LNCAP (cell line): ENCODE results near the gene IER5L.

Experiments used
- CTCF ChIP-seq: fragments of 450-650 bp; IDR thresholded peaks from 2 replicates; pipeline ENCODE4 v1.5.1; 2017; ENCODE audit warnings: mild to moderate bottlenecking

IER5L gene

GRCh38 chr9:129177791-129178567 lies at the start of gene IER5L:
TSS of gene IER5L (minus strand) at chr9:129178261. CDS start at chr9:129178052, 209 bp downstream.
- 0 out of 2 replicates have a peak, but pooled peaks have one; percentile 15 for TF ChIP-seq CTCF

- TF ChIP-seq CTCF, result no peak
Measured at GRCh38 chr9:129227843-129228189, 49.8 kb upstream of the IER5L start.

GRCh38 chr9:129225815-129226214 lies 47.8 kb upstream of the IER5L start:
- TF ChIP-seq CTCF, result no peak

- TF ChIP-seq CTCF, result no peak
Measured at GRCh38 chr9:129225490-129225778, 47.4 kb upstream of the IER5L start.

GRCh38 chr9:129224618-129225489 lies 46.8 kb upstream of the IER5L start:
- no peak for TF ChIP-seq CTCF

GRCh38 chr9:129223551-129224208 lies 45.6 kb upstream of the IER5L start:
- no peak for TF ChIP-seq CTCF

- TF ChIP-seq CTCF, result no peak
Measured at GRCh38 chr9:129222819-129223218, 44.8 kb upstream of the IER5L start.
